Measurements from ENCODE around the gene GANC. TPM values are rescaled to one million over a fixed set of nuclear protein-coding genes. Genes with fewer than 3 reads are reported as not detected.

Gene GANC
- total RNA-seq, 6 experiments from 2014 or later: 23.7 to 30.8 (median 29.5) TPM

DNA sequence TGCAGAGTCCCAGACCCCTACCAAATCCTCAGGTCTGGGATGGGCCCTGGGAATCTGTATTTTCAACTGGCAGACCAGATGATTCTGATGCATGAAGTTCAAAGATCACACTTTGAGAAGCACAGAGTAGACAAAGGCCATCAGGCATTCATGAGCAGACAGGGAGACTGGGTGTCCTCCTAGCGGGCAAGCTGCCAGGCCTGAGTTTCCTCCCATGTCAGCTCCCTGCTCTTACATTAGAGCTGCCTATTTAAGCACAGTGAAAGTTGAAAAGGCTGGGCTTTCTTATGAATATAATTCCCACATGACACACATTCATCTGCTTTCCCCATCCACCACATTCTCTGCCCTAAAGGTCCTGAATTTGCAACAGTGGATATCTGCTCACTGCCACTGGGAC is 100.3 kb downstream of the GANC start:
- TF ChIP-seq CTCF (IDR thresholded peaks at IDR 0.05): no peak
- peaks cover 27% of the 10 kb centered on the region for H3K4me1 Mint-ChIP-seq (ENCODE audit: low read depth)
- H3K36me3 Mint-ChIP-seq (ENCODE audit: low read depth): peaks cover 14% of the 10 kb centered on the region
- no peak overlapping the region for H3K27ac Mint-ChIP-seq
- no peak for DNase-seq
- H3K9me3 Mint-ChIP-seq: peaks cover 10% of the 10 kb centered on the region
- no peak overlapping the region for H3K4me3 Mint-ChIP-seq
- H3K27me3 Mint-ChIP-seq (ENCODE audit: insufficient read depth): peaks cover 2% of the 10 kb centered on the region; the same call in 1 of the 2 replicates

DNA sequence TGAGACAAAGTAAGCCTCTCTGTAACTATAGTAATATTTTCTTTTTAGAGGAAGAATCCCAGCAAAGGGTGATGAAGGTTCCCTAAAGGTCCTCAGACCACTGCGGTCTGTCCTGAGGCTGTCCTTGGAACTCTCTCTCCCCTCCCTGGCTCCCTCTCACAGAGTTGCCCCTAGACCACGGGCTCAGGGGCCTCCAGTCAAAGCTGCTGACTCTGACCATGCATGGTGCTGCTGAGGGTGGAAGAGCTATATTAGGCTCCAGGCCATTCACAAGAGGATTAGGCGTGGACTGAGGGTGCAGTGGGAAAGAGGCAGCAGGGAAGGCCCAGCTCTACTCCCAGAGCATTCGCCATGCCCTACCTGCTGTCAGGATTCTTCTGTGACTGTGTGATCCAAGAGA is 100.9 kb downstream of the GANC start:
- no peak for DNase-seq
- peaks cover 9% of the 10 kb centered on the region for H3K9me3 Mint-ChIP-seq
- H3K27ac Mint-ChIP-seq: no peak overlapping the region
- peaks cover 23% of the 10 kb centered on the region for H3K4me1 Mint-ChIP-seq (ENCODE audit: low read depth)
- no peak for TF ChIP-seq CTCF (IDR thresholded peaks at IDR 0.05)
- H3K27me3 Mint-ChIP-seq (ENCODE audit: insufficient read depth): peaks cover 2% of the 10 kb centered on the region; the same call in 1 of the 2 replicates
- peaks cover 16% of the 10 kb centered on the region for H3K36me3 Mint-ChIP-seq (ENCODE audit: low read depth)
- H3K4me3 Mint-ChIP-seq: no peak overlapping the region

- DNase-seq: no peak
- H3K4me1 Mint-ChIP-seq (ENCODE audit: low read depth): peaks cover 14% of the 10 kb centered on the region
Observed at GRCh38 chr15:42374810-42375209, 101.8 kb downstream of the GANC start.

DNA sequence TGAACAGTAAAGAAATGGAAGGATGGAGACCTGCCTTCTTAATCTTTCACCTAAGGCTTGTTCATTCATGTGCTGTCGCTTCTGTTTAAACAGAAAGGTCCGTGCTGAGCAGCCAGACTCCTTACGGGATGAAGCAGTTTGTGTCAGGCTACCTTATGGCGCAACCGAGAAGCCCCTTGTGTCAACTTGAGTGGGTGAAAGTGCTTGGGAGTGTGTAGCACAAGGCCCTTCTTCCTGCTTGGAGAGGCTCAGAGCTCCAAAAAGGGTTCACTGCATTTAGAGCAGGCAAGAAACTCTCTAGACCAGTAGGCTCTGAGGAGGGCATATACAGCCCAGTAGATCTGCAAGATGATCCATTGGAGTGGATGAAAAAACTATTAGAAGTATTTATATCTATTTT is 102.3 kb downstream of the GANC start:
- H3K36me3 Mint-ChIP-seq (ENCODE audit: low read depth): peaks cover 12% of the 10 kb centered on the region
- H3K27me3 Mint-ChIP-seq (ENCODE audit: insufficient read depth): peaks cover 2% of the 10 kb centered on the region; the same call in 1 of the 2 replicates
- no peak for TF ChIP-seq CTCF (IDR thresholded peaks at IDR 0.05)
- H3K9me3 Mint-ChIP-seq: peaks cover 6% of the 10 kb centered on the region; the same call in 1 of the 2 replicates
- no peak overlapping the region for H3K4me3 Mint-ChIP-seq
- no peak overlapping the region for H3K27ac Mint-ChIP-seq
- peaks cover 10% of the 10 kb centered on the region for H3K4me1 Mint-ChIP-seq (ENCODE audit: low read depth)
- no peak for DNase-seq

More at GRCh38 chr15:42374810-42375209, 101.8 kb downstream of the GANC start:
- peaks cover 6% of the 10 kb centered on the region; the same call in 1 of the 2 replicates for H3K9me3 Mint-ChIP-seq
- peaks cover 2% of the 10 kb centered on the region; the same call in 1 of the 2 replicates for H3K27me3 Mint-ChIP-seq (ENCODE audit: insufficient read depth)
- H3K4me3 Mint-ChIP-seq: no peak overlapping the region
- H3K36me3 Mint-ChIP-seq (ENCODE audit: low read depth): peaks cover 12% of the 10 kb centered on the region
- no peak overlapping the region for H3K27ac Mint-ChIP-seq
- TF ChIP-seq CTCF (IDR thresholded peaks at IDR 0.05): no peak

GRCh38 chr15:42375941-42376340 is 102.9 kb downstream of the GANC start:
- DNase-seq: no peak
- Mint-ChIP-seq H3K4me1 (ENCODE audit: low read depth) (peaks cover 3% of the 10 kb centered on the region), H3K27me3 (ENCODE audit: insufficient read depth) (peaks cover 2% of the 10 kb centered on the region; the same call in 1 of the 2 replicates), H3K27ac (no peak overlapping the region), H3K4me3 (no peak overlapping the region), H3K36me3 (ENCODE audit: low read depth) (peaks cover 12% of the 10 kb centered on the region), H3K9me3 (peaks cover 6% of the 10 kb centered on the region; the same call in 1 of the 2 replicates)
- no peak for TF ChIP-seq CTCF (IDR thresholded peaks at IDR 0.05)
